Neuron (in vitro differentiated cells): ENCODE measurements around the gene TRIM72.
"Not testable (repeated sequence)": the region's sequence is repeated elsewhere in the genome, so short reads cannot be mapped to it uniquely, and the experiment has no call there.

ENCODE experiments used
- H2AFZ ChIP-seq: one replicate; pipeline ENCODE4 v1.6.1; 2013; ENCODE audit warnings: low read depth, mild to moderate bottlenecking, inconsistent platforms, low read length, moderate library complexity
- H3K27me3 ChIP-seq: one replicate; pipeline ENCODE4 v1.6.1; 2013; ENCODE audit warnings: low read length; ENCODE audit not compliant: insufficient read depth
- H3K36me3 ChIP-seq: one replicate; pipeline ENCODE4 v1.6.1; 2013; ENCODE audit warnings: low read length; ENCODE audit not compliant: insufficient read depth
- H3K4me1 ChIP-seq: one replicate; pipeline ENCODE4 v1.6.1; 2013; ENCODE audit warnings: low read length; ENCODE audit not compliant: insufficient read depth
- H3K4me3 ChIP-seq: 2 replicates; pipeline ENCODE4 v1.5.1; 2013; ENCODE audit warnings: mild to moderate bottlenecking, low read length, moderate library complexity
- H3K9me3 ChIP-seq: one replicate; pipeline ENCODE4 v1.6.1; 2013; ENCODE audit warnings: low read length

Gene TRIM72, protein sequence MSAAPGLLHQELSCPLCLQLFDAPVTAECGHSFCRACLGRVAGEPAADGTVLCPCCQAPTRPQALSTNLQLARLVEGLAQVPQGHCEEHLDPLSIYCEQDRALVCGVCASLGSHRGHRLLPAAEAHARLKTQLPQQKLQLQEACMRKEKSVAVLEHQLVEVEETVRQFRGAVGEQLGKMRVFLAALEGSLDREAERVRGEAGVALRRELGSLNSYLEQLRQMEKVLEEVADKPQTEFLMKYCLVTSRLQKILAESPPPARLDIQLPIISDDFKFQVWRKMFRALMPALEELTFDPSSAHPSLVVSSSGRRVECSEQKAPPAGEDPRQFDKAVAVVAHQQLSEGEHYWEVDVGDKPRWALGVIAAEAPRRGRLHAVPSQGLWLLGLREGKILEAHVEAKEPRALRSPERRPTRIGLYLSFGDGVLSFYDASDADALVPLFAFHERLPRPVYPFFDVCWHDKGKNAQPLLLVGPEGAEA

DNA sequence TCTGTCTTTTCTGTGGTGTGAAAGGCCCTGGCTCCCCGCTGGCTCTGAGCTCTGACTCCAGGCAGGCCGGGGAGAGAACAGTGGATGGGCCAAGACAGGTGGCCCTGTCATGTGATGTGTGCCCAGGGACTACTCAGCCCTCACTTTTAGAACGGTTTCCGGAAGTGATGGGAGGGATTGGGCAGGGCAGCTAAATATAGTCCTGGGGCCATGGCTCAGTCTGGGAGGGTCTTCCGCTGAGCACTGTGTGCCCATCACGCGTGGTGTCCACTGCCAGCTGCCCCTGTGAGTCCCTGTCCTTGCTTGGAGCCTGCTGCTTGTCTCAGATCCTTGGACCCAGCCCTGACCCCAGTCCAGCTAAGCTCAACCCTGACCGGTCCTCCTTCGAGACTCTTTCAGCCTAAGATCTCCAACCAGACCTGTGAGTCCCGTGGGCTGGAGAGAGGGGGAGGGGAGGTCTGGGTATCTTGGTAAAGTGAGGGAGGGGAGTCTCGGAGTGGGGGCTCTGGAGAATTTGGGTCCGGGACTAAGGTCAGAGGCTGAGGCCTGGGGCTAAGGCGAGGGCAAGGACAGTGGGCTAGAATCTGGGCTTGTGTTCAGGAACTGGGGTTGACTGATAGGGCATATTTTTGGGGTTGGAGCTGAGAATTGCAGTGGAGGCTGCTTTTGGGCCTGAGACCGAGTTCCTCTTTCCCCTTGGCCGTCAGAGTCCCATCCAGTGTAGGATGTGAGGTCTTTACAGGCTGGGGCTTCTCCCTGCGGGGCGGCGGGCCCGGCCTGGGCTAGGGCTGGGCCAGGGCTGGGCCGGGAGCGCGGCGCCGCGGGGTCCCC is at the start of gene TRIM72:
TRIM72 (plus strand) TSS at position 243 of the 831 bp plus-strand sequence. CDS start 620 bp downstream, outside the sequence.
- no peaks in the 10 kb centered on the region for H3K36me3 ChIP-seq
- peaks cover 56% of the 10 kb centered on the region for H3K27me3 ChIP-seq
- H2AFZ ChIP-seq = peak within 1 kb of the TSS; percentile 52
- H3K9me3 ChIP-seq = no peaks in the 10 kb centered on the region
- H3K4me3 ChIP-seq = peak within 1 kb of the TSS; percentile 5
- H3K4me1 ChIP-seq = peaks cover 14% of the 10 kb centered on the region

DNA sequence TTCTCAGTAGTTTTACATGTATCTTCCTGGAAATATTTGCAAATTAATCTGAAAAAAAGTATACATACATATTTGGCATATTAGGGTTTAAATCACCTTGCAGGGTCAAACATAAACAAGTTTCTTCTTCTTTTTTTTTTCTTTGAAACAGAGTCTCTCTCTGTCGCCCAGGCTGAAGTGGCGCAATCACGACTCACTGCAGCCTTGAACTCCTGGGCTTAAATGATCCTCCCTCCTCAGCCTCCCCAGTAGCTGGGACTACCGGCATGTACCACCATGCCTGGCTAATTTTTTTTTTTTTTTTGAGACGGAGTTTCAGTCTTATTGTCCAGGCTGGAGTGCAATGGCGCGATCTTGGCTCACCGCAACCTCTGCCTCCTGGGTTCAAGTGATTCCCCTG is 46.6 kb upstream of the TRIM72 start:
- Histone ChIP-seq H3K4me3 (no peak overlapping the region), H3K4me1 (peaks cover 16% of the 10 kb centered on the region), H3K9me3 (no peaks in the 10 kb centered on the region), H3K27me3 (no peaks in the 10 kb centered on the region), H2AFZ (no peak overlapping the region), H3K36me3 (no peaks in the 10 kb centered on the region)

DNA sequence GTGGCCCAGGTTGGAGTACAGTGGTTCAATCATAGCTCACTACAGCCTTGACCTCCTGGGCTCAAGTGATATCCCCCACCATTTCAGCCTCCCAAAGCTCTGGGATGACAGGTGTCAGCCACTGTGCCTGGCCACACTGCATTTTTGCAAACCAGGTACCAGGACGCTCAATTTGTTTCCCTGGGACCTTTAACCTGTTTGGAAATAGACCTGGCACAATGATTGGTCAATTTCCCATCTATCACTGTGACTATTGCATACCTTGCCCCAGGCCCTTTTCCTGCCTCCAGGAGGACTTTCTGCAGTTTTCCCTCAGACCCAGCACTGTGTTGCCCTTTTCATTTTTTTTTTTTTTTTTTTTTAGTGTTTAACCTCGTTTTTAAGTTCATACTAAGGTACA is 45.1 kb upstream of the TRIM72 start:
- H2AFZ ChIP-seq = no peak overlapping the region
- no peak overlapping the region for H3K4me3 ChIP-seq
- H3K9me3 ChIP-seq = no peaks in the 10 kb centered on the region
- H3K4me1 ChIP-seq = peaks cover 16% of the 10 kb centered on the region
- no peaks in the 10 kb centered on the region for H3K36me3 ChIP-seq
- H3K27me3 ChIP-seq = no peaks in the 10 kb centered on the region

DNA sequence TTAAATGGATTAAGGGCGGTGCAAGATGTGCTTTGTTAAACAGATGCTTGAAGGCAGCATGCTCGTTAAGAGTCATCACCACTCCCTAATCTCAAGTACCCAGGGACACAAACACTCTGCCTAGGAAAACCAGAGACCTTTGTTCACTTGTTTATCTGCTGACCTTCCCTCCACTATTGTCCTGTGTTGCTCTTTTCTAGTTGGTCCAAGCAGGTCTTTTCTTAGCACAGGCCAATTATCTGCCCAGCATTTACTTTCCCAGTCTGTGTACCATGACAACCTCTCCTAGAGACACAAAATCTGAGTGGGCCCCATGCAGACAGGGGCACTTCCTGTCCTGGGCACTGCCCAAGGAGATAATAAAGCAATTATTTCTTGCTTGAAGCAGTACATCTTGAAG is 43.9 kb upstream of the TRIM72 start:
- not testable (repeated sequence) for H3K36me3 ChIP-seq, H3K9me3 ChIP-seq, H3K27me3 ChIP-seq, H3K4me3 ChIP-seq, H2AFZ ChIP-seq
- peaks cover 16% of the 10 kb centered on the region for H3K4me1 ChIP-seq

DNA sequence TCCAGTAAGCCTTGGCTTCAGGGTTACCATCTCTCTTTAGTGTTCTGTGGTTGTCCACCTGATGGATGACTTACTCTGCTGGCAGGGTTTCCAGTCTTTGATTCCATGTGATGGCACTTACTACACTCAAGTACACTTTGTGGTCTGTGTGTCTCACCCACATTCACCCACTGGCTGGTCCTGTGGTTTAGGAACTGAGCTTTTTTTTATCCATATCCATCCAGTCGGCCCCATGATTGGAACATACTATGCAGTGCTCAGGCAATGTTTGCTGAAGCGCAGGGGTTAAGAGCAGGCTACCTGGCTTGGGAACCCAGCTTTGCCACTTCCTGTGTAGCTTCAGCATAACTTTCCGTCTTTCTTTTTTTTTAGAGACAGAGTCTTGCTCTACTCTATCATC is 36.8 kb upstream of the TRIM72 start:
- H2AFZ ChIP-seq = no peak overlapping the region
- H3K27me3 ChIP-seq = no peaks in the 10 kb centered on the region
- H3K36me3 ChIP-seq = peaks cover 2% of the 10 kb centered on the region
- H3K4me1 ChIP-seq = peaks cover 11% of the 10 kb centered on the region
- H3K4me3 ChIP-seq = no peak overlapping the region
- H3K9me3 ChIP-seq = no peaks in the 10 kb centered on the region

DNA sequence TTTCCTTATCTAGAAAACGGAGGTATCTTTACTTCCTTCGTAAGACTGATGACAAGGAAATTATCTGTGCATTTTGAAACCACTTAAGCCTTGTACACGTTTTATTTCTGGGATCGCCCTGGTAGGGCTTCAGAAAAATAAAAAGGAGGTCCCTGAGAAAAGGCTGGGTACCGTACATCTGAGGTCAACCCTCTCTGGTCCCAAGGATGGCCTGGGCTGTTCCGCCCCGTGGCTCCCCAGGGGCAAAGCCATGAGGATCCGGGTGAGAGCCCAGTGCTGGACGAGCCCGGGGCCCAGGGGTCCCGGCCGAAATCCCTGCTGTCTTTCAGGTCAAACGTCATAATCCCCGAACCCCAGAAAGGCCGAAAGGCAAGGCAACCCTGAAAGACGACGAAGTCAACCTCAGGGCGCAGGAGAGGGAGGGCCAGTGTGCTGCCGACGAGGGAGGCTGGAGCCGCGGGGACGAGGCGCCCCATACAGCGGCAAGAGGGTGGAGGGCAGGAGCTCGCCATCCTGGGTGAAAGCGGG is 34.6 kb upstream of the TRIM72 start:
- Histone ChIP-seq H3K4me3 (peak overlapping the region; percentile 65), H3K4me1 (peaks cover 30% of the 10 kb centered on the region), H3K36me3 (peaks cover 22% of the 10 kb centered on the region), H2AFZ (peak overlapping the region; percentile 64), H3K27me3 (no peaks in the 10 kb centered on the region), H3K9me3 (no peaks in the 10 kb centered on the region)

DNA sequence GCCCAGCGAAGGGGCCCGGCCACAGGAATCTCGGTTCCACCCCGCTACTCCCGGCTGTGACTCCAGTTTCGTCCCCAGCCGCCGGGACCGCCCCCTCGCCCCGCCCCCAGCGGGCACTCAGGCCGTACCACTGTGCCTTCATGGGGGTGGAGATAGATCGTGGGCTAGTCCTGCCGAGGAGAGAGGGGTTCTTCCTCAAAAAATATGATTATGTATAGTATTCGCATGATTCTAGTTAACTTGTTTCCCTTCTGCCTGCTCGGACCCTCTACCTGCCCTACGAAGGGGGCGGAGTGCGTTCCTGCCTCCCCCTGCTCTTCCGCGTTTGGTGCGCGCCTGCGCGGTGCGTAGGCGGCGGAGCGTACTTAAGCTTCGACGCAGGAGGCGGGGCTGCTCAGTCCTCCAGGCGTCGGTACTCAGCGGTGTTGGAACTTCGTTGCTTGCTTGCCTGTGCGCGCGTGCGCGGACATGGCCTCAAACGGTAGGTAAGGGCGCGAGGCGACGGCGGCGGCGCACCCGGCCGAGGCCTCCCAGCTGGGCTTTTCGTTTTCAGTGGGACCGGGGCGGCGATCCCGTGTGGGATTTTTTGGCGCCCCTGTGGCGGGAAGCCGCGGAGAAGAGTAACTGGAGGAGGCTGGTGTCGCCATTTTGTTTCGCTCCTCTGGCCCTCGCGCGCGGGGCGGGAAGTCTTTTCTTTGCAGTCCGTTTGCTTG is 34.0 kb upstream of the TRIM72 start, which contains the start of gene FUS:
FUS (plus strand) TSS at position 393 of the 713 bp plus-strand sequence; CDS start at position 469, 76 bp downstream.
- no peaks in the 10 kb centered on the region for H3K9me3 ChIP-seq
- H2AFZ ChIP-seq = peak within 1 kb of the TSS; percentile 64
- H3K4me3 ChIP-seq = peak within 1 kb of the TSS; percentile 65
- peaks cover 30% of the 10 kb centered on the region for H3K4me1 ChIP-seq
- H3K27me3 ChIP-seq = no peaks in the 10 kb centered on the region
- peaks cover 27% of the 10 kb centered on the region for H3K36me3 ChIP-seq

DNA sequence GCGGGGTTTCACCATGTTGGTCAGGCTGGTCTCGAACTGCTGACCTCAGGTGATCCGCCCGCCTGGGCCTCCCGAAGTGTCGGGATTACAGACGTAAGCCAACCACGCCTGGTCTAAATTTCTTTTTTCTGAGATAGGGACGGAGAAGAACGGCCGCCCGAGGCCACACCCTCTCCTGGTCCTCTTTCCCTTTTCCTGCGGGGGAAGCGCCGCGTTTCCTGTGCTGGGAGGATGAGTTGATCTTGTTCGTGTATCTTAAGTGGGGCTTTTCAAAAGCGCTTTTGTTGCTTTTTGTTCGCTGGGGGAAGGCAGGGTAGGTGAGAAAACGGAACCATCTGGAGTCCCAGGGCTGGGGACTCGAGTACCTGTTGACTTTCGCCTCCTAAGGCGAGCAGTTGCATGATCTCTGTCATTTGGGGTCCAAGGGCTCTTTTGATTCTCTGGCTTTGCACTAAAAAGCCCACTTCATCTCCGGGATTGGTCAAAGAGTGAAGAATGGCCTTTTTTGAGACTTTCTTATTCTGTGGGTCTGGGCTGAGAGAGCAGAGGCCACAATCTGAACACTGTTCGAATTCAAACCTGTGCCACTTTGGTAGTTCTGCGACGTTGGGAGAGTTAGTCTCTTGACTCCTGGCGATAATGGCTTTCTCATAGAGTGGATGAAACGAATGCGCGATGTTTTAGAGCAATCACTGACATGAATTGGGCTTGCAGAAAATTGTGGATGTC is 32.7 kb upstream of the TRIM72 start:
- H3K27me3 ChIP-seq = no peaks in the 10 kb centered on the region
- peaks cover 40% of the 10 kb centered on the region for H3K36me3 ChIP-seq
- peaks cover 30% of the 10 kb centered on the region for H3K4me1 ChIP-seq

DNA sequence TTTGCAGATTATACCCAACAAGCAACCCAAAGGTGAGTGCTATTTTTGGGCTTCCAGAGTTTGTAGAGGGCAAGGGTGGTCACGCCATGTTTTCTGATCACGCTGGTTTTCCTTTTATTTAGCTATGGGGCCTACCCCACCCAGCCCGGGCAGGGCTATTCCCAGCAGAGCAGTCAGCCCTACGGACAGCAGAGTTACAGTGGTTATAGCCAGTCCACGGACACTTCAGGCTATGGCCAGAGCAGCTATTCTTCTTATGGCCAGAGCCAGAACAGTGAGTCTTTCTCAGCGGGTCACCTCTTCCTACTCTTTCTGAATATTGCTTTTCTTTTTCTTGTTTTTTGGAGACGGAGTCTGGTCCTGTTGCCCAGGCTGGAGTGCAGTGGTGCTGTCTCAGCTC is 31.5 kb upstream of the TRIM72 start:
- Histone ChIP-seq H3K4me3 (peak overlapping the region; percentile 65), H3K27me3 (no peaks in the 10 kb centered on the region), H2AFZ (no peak overlapping the region), H3K4me1 (peaks cover 30% of the 10 kb centered on the region), H3K36me3 (peaks cover 51% of the 10 kb centered on the region), H3K9me3 (no peaks in the 10 kb centered on the region)

More for the DNA sequence above, 32.7 kb upstream of the TRIM72 start:
- H3K4me3 ChIP-seq = peak overlapping the region; percentile 65
- no peak overlapping the region for H2AFZ ChIP-seq
- H3K9me3 ChIP-seq = no peaks in the 10 kb centered on the region

DNA sequence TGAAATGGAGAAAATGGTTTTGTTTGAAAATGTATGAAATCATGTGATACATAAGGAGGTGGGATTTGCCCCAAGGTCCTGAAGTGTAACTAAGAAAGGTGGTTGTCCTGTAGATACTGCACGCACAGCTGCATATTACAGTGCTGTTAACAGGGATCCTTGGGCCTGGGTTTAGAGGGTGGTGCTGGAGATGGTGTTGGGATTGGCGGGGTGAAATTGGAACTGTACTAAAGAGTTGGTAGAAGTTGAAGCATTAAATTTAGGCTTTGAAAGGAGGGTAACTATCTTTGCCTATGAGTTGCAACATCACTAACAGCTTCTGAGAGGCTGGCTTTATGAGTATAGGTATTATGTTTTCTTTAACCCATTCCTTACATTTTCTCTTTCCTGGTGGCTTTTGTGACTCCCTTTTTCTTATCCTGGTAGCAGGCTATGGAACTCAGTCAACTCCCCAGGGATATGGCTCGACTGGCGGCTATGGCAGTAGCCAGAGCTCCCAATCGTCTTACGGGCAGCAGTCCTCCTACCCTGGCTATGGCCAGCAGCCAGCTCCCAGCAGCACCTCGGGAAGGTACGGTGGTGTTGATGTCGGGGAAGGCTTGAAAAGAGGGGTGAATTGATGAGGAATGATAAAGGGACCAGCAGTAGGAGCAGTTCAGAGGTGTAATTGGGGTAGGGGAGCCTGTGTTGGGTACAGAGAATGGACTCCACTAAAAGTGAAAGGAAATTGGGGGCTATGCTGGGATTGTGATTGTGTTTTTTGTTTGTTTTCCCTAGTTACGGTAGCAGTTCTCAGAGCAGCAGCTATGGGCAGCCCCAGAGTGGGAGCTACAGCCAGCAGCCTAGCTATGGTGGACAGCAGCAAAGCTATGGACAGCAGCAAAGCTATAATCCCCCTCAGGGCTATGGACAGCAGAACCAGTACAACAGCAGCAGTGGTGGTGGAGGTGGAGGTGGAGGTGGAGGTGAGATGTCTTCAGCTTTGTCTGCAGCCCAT is 30.2 kb upstream of the TRIM72 start:
- Histone ChIP-seq H3K4me1 (peaks cover 28% of the 10 kb centered on the region), H3K4me3 (no peak overlapping the region), H2AFZ (no peak overlapping the region), H3K9me3 (no peaks in the 10 kb centered on the region), H3K36me3 (peaks cover 65% of the 10 kb centered on the region), H3K27me3 (no peaks in the 10 kb centered on the region)

DNA sequence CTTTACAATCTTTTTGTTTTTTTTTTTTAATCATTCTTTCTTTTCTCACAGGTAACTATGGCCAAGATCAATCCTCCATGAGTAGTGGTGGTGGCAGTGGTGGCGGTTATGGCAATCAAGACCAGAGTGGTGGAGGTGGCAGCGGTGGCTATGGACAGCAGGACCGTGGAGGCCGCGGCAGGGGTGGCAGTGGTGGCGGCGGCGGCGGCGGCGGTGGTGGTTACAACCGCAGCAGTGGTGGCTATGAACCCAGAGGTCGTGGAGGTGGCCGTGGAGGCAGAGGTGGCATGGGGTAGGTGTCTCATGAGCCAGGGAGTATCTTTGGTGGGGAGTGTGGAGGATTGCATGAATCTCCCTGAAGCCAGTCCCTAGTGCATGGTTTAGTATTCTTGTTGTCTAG is 29.0 kb upstream of the TRIM72 start:
- peaks cover 76% of the 10 kb centered on the region for H3K36me3 ChIP-seq
- no peaks in the 10 kb centered on the region for H3K9me3 ChIP-seq
- H2AFZ ChIP-seq = no peak overlapping the region
- no peaks in the 10 kb centered on the region for H3K27me3 ChIP-seq
- H3K4me3 ChIP-seq = no peak overlapping the region
- peaks cover 25% of the 10 kb centered on the region for H3K4me1 ChIP-seq
